HepG2 (cell line): ENCODE results near the gene RNF213. TPM values are rescaled to one million over a fixed set of nuclear protein-coding genes. Genes with fewer than 3 reads are reported as not detected.
A peak's percentile ranks its signal among the peaks of the same experiment; 100 is the strongest.

ENCODE experiments used
- AGO1 ChIP-seq: fragments of 200-400 bp; formaldehyde crosslinking; IDR thresholded peaks from 2 replicates; pipeline ENCODE4 v1.6.1; 2017; ENCODE audit warnings: mild to moderate bottlenecking, low read depth, low read length, moderate library complexity; ENCODE audit not compliant: poor library complexity, severe bottlenecking
- FOXP1 ChIP-seq, 2 experiments: fragments of 450-650 bp in 1 of 2; IDR thresholded peaks; 2 replicates each; pipeline ENCODE4 v1.6.1; 2017 to 2018; ENCODE audit warnings: antibody characterized with exemption in 1 of 2
- ISL2 ChIP-seq: sonication (generic); formaldehyde crosslinking; IDR thresholded peaks from 2 replicates; pipeline ENCODE4 v1.5.0; 2020; ENCODE audit warnings: missing genetic modification reagents
- KDM1A ChIP-seq: IDR thresholded peaks from 2 replicates; pipeline ENCODE4 v1.6.1; 2016; ENCODE audit warnings: missing compliant biosample characterization
- MATR3 ChIP-seq: sonication (generic); formaldehyde crosslinking; IDR thresholded peaks from 2 replicates; pipeline ENCODE4 v1.4.0; 2020; ENCODE audit warnings: missing genetic modification reagents
- NFE2L2 ChIP-seq: fragments of 150-350 bp; IDR thresholded peaks from 2 replicates; pipeline ENCODE4 v1.6.1; 2014; ENCODE audit warnings: low read length
- PAX8 ChIP-seq: sonication (generic); formaldehyde crosslinking; IDR thresholded peaks from 2 replicates; pipeline ENCODE4 v1.8.0; 2022; ENCODE audit warnings: mild to moderate bottlenecking, missing genetic modification reagents, borderline replicate concordance
- SIN3B ChIP-seq: fragments of 150-350 bp; IDR thresholded peaks from 2 replicates; pipeline ENCODE4 v1.6.1; 2014; ENCODE audit warnings: low read length
- SMC3 ChIP-seq: IDR thresholded peaks from 2 replicates; pipeline ENCODE4 v1.6.1; 2011; ENCODE audit warnings: low read length, improper control_type of control experiment
- SRSF4 ChIP-seq: fragments of 200-400 bp; formaldehyde crosslinking; IDR thresholded peaks from one replicate; pipeline ENCODE4 v1.6.1; 2018; ENCODE audit warnings: mild to moderate bottlenecking, low read depth, low read length, moderate library complexity; ENCODE audit not compliant: poor library complexity, severe bottlenecking
- ZNF124 ChIP-seq: sonication (generic); formaldehyde crosslinking; IDR thresholded peaks from 2 replicates; pipeline ENCODE4 v1.4.0; 2020; ENCODE audit warnings: missing genetic modification reagents
- ZNF24 ChIP-seq: fragments of 450-650 bp; IDR thresholded peaks from 2 replicates; pipeline ENCODE4 v1.6.1; 2017; ENCODE audit warnings: antibody characterized with exemption, mild to moderate bottlenecking
- ZNF572 ChIP-seq: sonication (generic); formaldehyde crosslinking; IDR thresholded peaks from 2 replicates; pipeline ENCODE4 v1.5.1; 2020; ENCODE audit warnings: mild to moderate bottlenecking, missing genetic modification reagents
- ZNF660 ChIP-seq: sonication (generic); formaldehyde crosslinking; IDR thresholded peaks from 2 replicates; pipeline ENCODE4 v1.5.1; 2020; ENCODE audit warnings: mild to moderate bottlenecking, low read depth, missing genetic modification reagents, borderline replicate concordance
- ZNF768 ChIP-seq: sonication (generic); formaldehyde crosslinking; IDR thresholded peaks from 2 replicates; pipeline ENCODE4 v1.4.0; 2020; ENCODE audit warnings: missing genetic modification reagents
- polyA plus RNA-seq, 8 experiments: library from polyadenylated mRNA; depleted of rRNA in 3 of 8; stranded (reverse) in 7 of 8; unstranded in 1 of 8; fragments of >200 nt; fragmentation: Illumina TruSeq in 4 of 8; extraction: Trizol in 4 of 8; gene quantifications; 2 replicates each; pipeline versions ENCODE4 v1.2.1 to v1.2.3, GENCODE V29; 2011 to 2016; ENCODE audit warnings: low read depth in 4 of 8, missing spikeins in 1 of 8, mixed read lengths in 1 of 8; ENCODE audit not compliant: insufficient read depth in 1 of 8
- total RNA-seq, 5 experiments: library from RNA; depleted of rRNA; stranded (reverse); fragments of >200 nt; fragmentation: Illumina TruSeq; extraction: Trizol; gene quantifications; 2 replicates each; pipeline ENCODE4 v1.2.3, GENCODE V29; 2016; ENCODE audit warnings: low read depth in 1 of 5
- TF ChIP-seq, protein P1 (sequence below): sonication (generic); formaldehyde crosslinking; conservative IDR thresholded peaks from 2 replicates; pipeline ENCODE4 v1.8.0; 2022; ENCODE audit warnings: missing genetic modification reagents
- TF ChIP-seq, protein P2 (sequence below): sonication (generic); formaldehyde crosslinking; IDR thresholded peaks from 2 replicates; pipeline ENCODE4 v1.5.0; 2020; ENCODE audit warnings: mild to moderate bottlenecking, missing genetic modification reagents, moderate library complexity
- TF ChIP-seq, protein P3 (sequence below): sonication (generic); formaldehyde crosslinking; IDR thresholded peaks from 2 replicates; pipeline ENCODE4 v1.4.0; 2020; ENCODE audit warnings: missing genetic modification reagents, borderline replicate concordance
- TF ChIP-seq, protein P4 (sequence below): sonication (generic); formaldehyde crosslinking; IDR thresholded peaks from 2 replicates; pipeline ENCODE4 v1.4.0; 2020; ENCODE audit warnings: mild to moderate bottlenecking, low read depth, missing genetic modification reagents
- TF ChIP-seq, protein P5 (sequence below): sonication (generic); formaldehyde crosslinking; IDR thresholded peaks from 2 replicates; pipeline ENCODE4 v1.5.0; 2020; ENCODE audit warnings: mild to moderate bottlenecking, missing genetic modification reagents
- TF ChIP-seq, protein P6 (sequence below): sonication (generic); formaldehyde crosslinking; IDR thresholded peaks from 2 replicates; pipeline ENCODE4 v1.4.0; 2020; ENCODE audit warnings: missing genetic modification reagents

The RNF213 gene
- total and polyA plus RNA-seq, 2 of the 13 experiments (the other 11 are each of a cell fraction or from before 2014, with no cell fraction given) = 38.6 to 38.7 TPM

DNA sequence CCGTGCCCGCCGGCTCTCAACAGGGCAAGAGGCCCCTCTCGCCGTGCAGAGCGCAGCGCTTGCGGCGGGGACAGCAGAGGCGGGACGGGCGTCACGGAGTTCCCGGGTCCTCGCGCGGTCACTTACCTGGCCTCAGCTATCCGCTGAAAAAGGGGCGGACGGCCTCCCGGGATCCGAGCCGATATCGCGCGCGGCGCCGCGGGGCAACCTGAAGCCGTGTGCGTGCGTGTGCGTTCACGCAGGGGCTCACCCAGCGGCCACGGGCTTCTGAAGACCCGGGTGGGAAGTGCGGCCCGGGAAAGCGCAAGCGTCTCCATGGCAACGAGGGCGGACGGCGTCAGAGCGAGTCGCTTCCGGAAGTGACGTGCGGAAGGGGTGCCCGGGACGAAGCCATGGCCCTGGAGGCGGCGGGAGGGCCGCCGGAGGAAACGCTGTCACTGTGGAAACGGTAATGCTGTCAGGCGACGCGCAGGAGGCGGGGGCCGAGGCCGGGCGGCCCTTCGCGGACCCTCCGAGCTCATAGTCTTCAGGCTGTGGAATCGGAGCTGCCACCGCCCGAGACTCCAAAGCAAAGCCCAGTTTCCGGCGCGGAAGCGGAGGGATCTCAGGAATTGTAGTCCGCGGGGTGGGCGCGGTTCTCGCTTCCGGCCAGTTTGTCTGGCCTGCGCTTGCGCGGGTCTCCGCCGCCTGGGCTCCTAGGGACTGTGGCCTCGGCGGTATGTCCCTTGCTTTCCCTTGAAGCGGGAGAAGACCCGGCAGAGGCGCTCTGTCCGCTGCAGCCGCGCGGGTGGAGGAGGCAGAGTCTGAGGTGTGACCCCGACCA is 154.4 kb downstream of the RNF213 start, which contains the start of gene ENDOV (continued):
- TF ChIP-seq, protein P1, sequence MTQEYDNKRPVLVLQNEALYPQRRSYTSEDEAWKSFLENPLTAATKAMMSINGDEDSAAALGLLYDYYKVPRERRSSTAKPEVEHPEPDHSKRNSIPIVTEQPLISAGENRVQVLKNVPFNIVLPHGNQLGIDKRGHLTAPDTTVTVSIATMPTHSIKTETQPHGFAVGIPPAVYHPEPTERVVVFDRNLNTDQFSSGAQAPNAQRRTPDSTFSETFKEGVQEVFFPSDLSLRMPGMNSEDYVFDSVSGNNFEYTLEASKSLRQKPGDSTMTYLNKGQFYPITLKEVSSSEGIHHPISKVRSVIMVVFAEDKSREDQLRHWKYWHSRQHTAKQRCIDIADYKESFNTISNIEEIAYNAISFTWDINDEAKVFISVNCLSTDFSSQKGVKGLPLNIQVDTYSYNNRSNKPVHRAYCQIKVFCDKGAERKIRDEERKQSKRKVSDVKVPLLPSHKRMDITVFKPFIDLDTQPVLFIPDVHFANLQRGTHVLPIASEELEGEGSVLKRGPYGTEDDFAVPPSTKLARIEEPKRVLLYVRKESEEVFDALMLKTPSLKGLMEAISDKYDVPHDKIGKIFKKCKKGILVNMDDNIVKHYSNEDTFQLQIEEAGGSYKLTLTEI (CRISPR knock-in tag) = no peak
- TF ChIP-seq ZNF660 = no peak
- no peak for TF ChIP-seq KDM1A (CRISPR knock-in tag)
- TF ChIP-seq SMC3 = no peak
- no peak for TF ChIP-seq MATR3
- TF ChIP-seq ZNF124 (CRISPR knock-in tag) = peak; percentile 82
- no peak for TF ChIP-seq SRSF4
- TF ChIP-seq NFE2L2 = no peak
- no peak for TF ChIP-seq AGO1
- no peak for TF ChIP-seq ZNF24
- TF ChIP-seq, protein P2, sequence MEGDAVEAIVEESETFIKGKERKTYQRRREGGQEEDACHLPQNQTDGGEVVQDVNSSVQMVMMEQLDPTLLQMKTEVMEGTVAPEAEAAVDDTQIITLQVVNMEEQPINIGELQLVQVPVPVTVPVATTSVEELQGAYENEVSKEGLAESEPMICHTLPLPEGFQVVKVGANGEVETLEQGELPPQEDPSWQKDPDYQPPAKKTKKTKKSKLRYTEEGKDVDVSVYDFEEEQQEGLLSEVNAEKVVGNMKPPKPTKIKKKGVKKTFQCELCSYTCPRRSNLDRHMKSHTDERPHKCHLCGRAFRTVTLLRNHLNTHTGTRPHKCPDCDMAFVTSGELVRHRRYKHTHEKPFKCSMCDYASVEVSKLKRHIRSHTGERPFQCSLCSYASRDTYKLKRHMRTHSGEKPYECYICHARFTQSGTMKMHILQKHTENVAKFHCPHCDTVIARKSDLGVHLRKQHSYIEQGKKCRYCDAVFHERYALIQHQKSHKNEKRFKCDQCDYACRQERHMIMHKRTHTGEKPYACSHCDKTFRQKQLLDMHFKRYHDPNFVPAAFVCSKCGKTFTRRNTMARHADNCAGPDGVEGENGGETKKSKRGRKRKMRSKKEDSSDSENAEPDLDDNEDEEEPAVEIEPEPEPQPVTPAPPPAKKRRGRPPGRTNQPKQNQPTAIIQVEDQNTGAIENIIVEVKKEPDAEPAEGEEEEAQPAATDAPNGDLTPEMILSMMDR (CRISPR knock-in tag) = no peak; the same call in 1 of the 2 replicates
- TF ChIP-seq PAX8 (CRISPR knock-in tag) = peak; percentile 83; the same call in 1 of the 2 replicates
- TF ChIP-seq, protein P3, sequence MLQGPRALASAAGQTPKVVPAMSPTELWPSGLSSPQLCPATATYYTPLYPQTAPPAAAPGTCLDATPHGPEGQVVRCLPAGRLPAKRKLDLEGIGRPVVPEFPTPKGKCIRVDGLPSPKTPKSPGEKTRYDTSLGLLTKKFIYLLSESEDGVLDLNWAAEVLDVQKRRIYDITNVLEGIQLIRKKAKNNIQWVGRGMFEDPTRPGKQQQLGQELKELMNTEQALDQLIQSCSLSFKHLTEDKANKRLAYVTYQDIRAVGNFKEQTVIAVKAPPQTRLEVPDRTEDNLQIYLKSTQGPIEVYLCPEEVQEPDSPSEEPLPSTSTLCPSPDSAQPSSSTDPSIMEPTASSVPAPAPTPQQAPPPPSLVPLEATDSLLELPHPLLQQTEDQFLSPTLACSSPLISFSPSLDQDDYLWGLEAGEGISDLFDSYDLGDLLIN (CRISPR knock-in tag) = 0 out of 2 replicates have a peak, but pooled peaks have one; percentile 48
- peak; percentile 64; the same call in 1 of the 2 replicates for TF ChIP-seq SIN3B
- TF ChIP-seq ZNF768 (CRISPR knock-in tag) = no peak; the same call in 1 of the 2 replicates
- TF ChIP-seq, protein P4, sequence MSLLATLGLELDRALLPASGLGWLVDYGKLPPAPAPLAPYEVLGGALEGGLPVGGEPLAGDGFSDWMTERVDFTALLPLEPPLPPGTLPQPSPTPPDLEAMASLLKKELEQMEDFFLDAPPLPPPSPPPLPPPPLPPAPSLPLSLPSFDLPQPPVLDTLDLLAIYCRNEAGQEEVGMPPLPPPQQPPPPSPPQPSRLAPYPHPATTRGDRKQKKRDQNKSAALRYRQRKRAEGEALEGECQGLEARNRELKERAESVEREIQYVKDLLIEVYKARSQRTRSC (CRISPR knock-in tag) = 0 out of 2 replicates have a peak, but pooled peaks have one; percentile 8
- TF ChIP-seq, protein P5, sequence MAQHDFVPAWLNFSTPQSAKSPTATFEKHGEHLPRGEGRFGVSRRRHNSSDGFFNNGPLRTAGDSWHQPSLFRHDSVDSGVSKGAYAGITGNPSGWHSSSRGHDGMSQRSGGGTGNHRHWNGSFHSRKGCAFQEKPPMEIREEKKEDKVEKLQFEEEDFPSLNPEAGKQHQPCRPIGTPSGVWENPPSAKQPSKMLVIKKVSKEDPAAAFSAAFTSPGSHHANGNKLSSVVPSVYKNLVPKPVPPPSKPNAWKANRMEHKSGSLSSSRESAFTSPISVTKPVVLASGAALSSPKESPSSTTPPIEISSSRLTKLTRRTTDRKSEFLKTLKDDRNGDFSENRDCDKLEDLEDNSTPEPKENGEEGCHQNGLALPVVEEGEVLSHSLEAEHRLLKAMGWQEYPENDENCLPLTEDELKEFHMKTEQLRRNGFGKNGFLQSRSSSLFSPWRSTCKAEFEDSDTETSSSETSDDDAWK = no peak
- TF ChIP-seq FOXP1 (IDR thresholded peaks at IDR 0.05) = no peak
- TF ChIP-seq FOXP1 (CRISPR knock-in tag; IDR thresholded peaks at IDR 0.05) = no peak
- TF ChIP-seq, protein P6, sequence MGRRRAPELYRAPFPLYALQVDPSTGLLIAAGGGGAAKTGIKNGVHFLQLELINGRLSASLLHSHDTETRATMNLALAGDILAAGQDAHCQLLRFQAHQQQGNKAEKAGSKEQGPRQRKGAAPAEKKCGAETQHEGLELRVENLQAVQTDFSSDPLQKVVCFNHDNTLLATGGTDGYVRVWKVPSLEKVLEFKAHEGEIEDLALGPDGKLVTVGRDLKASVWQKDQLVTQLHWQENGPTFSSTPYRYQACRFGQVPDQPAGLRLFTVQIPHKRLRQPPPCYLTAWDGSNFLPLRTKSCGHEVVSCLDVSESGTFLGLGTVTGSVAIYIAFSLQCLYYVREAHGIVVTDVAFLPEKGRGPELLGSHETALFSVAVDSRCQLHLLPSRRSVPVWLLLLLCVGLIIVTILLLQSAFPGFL (CRISPR knock-in tag) = no peak
- no peak; the same call in 1 of the 2 replicates for TF ChIP-seq ZNF572 (CRISPR knock-in tag)
- peak; percentile 85 for TF ChIP-seq ISL2 (CRISPR knock-in tag)
